Left cardiac atrium (tissue), 4 donors: Measurements from ENCODE around the gene ODAM. TPM values are rescaled to one million over a fixed set of nuclear protein-coding genes. Genes with fewer than 3 reads are reported as not detected.
"Not testable (repeated sequence)": the region's sequence is repeated elsewhere in the genome, so short reads cannot be mapped to it uniquely, and the experiment has no call there.

Source experiments
- ATAC-seq, 2 donors: fragments of 200-7000 bp; cut with Tn5 transposase; one replicate each; pipeline ENCODE4 v1.9.1; 2020; ENCODE audit warnings: mild to moderate bottlenecking in 2 of 2, moderate library complexity in 2 of 2
- DNase-seq: peaks from one replicate; pipeline ENCODE4 v3.0.0-alpha.2; 2020
- intact Hi-C, 2 donors: fragments of 100-400 bp; cut with DNase I; formaldehyde crosslinking; loops; one replicate each; pipeline versions ENCODE4 v1.14.1 to v1.15.1; 2022 to 2023
- long read RNA-seq: library from polyadenylated mRNA; unstranded; transcript quantifications from one replicate; pipeline ENCODE4 v2.0.0, GENCODE V29; 2021
- total RNA-seq, 2 donors: library from RNA; stranded (reverse); fragmentation: NEBNext Ultra II Directional; extraction: Animal tissue kit (Norgen Biotek cat#: 25700); gene quantifications; one replicate each; pipeline ENCODE4 v1.2.1, GENCODE V29; 2021
- donor health status: DM: no; HTN: yes; CAD: no.
- donor health status: DM: no; HTN: yes; CAD: no; lungs with severe emphysema.
- donor health status: DM: yes; HTN: yes; CAD: no.
- donor health status: Dilated cardiomyopathy.

Gene ODAM
- not detected for total RNA-seq
- long read RNA-seq: 0 reads

- DNase-seq: no peak
- intact Hi-C loops: no loop called here
- ATAC-seq: no peak
These were observed at the start of gene ODAM for GRCh38 chr4:70195425-70195824. Gene ODAM (plus strand): TSS chr4:70195725. CDS start chr4:70196544, 819 bp downstream.

GRCh38 chr4:70151271-70151670 is 44.3 kb upstream of the ODAM start:
- intact Hi-C loops: no loop called here
- ATAC-seq: no peak
- no peak for DNase-seq

- DNase-seq: no peak
- intact Hi-C loops: no loop called here
- ATAC-seq: no peak
These were observed 43.4 kb upstream of the ODAM start for GRCh38 chr4:70152088-70152487.

- no peak for DNase-seq
- ATAC-seq: no peak
- intact Hi-C loops: no loop called here
These were observed 41.6 kb upstream of the ODAM start, which contains the start of gene PRR27 for GRCh38 chr4:70153937-70154336. Gene PRR27 (plus strand): TSS chr4:70154237. CDS start chr4:70154376, 139 bp downstream.

GRCh38 chr4:70158576-70158975 is 36.9 kb upstream of the ODAM start:
- intact Hi-C loops: no loop called here
- ATAC-seq (no peak), DNase-seq (no peak)

GRCh38 chr4:70177090-70177489 is 18.4 kb upstream of the ODAM start:
- DNase-seq: no peak
- ATAC-seq: no peak
- intact Hi-C loops: no loop called here

GRCh38 chr4:70178075-70178660 is 17.4 kb upstream of the ODAM start:
- ATAC-seq: no peak
- no peak for DNase-seq
- intact Hi-C loops: no loop called here

- intact Hi-C loops: no loop called here
- DNase-seq (no peak), ATAC-seq (no peak)
These were observed 15.7 kb upstream of the ODAM start for GRCh38 chr4:70179811-70180210.

GRCh38 chr4:70181864-70182263 is 13.7 kb upstream of the ODAM start:
- no peak for ATAC-seq
- intact Hi-C loops: no loop called here

GRCh38 chr4:70182517-70183167 is 12.9 kb upstream of the ODAM start:
- DNase-seq: no peak
- ATAC-seq: no peak
- intact Hi-C loops: no loop called here

More at GRCh38 chr4:70181864-70182263, 13.7 kb upstream of the ODAM start:
- no peak for DNase-seq

- intact Hi-C loops: no loop called here
- no peak for ATAC-seq
- no peak for DNase-seq
These were observed 12.2 kb upstream of the ODAM start for GRCh38 chr4:70183168-70183939.

- no peak for DNase-seq
- intact Hi-C loops: no loop called here
- ATAC-seq: no peak
These were observed 11.6 kb upstream of the ODAM start for GRCh38 chr4:70183940-70184246.

GRCh38 chr4:70187216-70187615 is 8.3 kb upstream of the ODAM start:
- no peak for DNase-seq
- intact Hi-C loops: no loop called here
- no peak for ATAC-seq

- no peak for ATAC-seq
- intact Hi-C loops: no loop called here
- DNase-seq: no peak
These were observed 4.9 kb upstream of the ODAM start for GRCh38 chr4:70190579-70190978.

- intact Hi-C loops: no loop called here
- ATAC-seq: no peak
- no peak for DNase-seq
These were observed 3.9 kb upstream of the ODAM start for GRCh38 chr4:70191647-70192046.

GRCh38 chr4:70192895-70193294 is 2.6 kb upstream of the ODAM start:
- intact Hi-C loops: no loop called here
- DNase-seq (no peak), ATAC-seq (no peak)

GRCh38 chr4:70196857-70197256 is 1.3 kb downstream of the ODAM start:
- no peak for DNase-seq
- no peak for ATAC-seq
- intact Hi-C loops: no loop called here

- DNase-seq: no peak
- no peak for ATAC-seq
- intact Hi-C loops: no loop called here
These were observed 2.3 kb downstream of the ODAM start for GRCh38 chr4:70197842-70198241.

- ATAC-seq (no peak), DNase-seq (no peak)
- intact Hi-C loops: no loop called here
These were observed 8.1 kb downstream of the ODAM start for GRCh38 chr4:70203601-70204000.

- intact Hi-C loops, ATAC-seq, DNase-seq: not testable (repeated sequence)
These were observed 17.2 kb downstream of the ODAM start for GRCh38 chr4:70212752-70213151.

- DNase-seq, ATAC-seq, intact Hi-C loops: not testable (repeated sequence)
These were observed 20.6 kb downstream of the ODAM start for GRCh38 chr4:70216109-70216508.
